DMS 273 (cell line): ENCODE data around the gene KCND2.

Experiments used
- DNase-seq: peaks from one replicate; lab custom pipeline; 2025; ENCODE audit not compliant: unreplicated experiment; lab: John Stamatoyannopoulos, UW

KCND2 gene

DNA sequence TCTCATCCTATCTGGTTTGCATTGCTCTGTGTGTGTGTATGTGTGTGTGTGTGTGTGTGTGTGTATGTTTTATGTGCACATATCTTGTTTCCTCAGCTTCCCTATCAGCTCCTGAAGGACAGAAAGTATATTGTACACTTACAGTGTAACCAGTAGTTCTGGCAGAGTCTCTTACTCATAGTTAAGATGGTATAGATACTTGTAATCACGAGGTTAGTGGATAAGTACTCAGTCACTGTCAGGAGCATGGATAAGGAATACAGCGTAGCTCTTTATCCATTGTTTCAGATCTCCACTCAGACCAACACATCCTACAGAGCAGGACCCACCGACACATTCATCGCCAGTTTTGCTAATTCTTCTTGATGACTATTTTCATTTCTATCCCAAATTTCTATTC, 309.9 kb downstream of the KCND2 start:
- DNase-seq = no peak

DNA sequence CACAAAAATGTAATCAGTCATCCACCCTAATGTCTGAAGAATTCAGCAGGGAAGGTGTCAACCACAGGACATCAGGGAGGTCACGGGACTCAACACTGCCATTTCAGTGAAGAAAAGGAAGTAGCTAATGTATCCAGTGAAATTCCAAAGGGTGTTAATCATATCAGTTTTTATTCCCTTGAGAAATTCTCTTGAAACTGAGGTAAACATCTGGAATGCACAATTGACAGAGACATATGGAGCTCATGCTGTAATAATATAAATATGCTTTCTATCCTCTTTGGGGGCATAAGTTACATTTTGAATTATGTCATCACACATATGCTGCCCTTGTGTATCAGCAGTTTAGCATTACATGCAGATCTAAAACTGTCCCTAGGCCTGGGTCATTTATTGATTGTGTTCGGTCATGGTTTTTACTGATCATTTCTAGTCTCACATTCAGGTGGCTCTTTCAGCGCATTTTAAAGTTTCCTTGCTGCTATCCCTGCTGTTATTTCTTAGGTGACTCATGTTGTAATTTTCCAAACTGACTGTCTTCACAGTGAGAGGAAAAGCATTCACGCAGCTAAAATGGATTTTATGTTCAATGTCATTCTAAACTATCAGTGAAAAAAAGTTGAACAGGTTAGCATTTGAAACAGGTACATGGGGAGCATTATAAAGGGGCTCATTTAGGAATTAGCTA, 311.1 kb downstream of the KCND2 start:
- DNase-seq = no peak

DNA sequence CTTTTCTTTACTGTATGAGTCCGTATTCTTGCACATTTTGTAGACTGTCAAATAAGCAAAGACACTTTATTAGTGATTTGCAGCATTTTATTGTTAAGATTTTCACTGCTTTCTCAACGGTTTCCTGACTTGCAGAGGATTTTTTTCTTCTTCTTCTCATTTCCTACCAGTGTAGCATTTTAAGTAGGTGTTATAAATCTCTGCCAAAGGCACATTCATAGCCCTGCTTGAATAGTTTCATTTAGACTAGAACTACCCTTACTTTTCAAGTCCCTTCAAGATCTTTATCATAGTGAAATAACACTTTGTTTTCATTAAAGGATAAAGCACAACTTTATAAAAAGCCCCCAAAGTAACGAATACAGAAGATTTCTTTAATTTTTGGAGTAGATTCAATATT, 313.6 kb downstream of the KCND2 start:
- no peak for DNase-seq

DNA sequence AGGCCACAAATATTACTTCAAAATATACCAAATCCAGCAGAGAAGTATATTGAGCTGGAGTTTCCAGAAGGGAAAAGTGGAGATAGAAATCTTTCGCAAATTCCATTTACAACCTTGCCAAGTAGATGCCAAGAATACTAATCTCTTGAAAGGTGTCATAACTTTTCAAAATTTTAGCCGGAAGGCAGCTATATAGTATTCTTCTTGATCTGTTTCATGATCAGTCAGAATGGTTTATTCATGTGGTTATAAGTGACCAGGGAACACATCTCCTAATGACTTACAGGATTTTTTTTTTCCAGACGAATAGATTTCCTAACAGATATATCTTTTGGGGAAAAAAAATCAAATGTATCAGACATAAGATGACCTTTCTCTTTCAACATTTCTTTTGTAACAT, 314.3 kb downstream of the KCND2 start:
- DNase-seq = no peak

DNA sequence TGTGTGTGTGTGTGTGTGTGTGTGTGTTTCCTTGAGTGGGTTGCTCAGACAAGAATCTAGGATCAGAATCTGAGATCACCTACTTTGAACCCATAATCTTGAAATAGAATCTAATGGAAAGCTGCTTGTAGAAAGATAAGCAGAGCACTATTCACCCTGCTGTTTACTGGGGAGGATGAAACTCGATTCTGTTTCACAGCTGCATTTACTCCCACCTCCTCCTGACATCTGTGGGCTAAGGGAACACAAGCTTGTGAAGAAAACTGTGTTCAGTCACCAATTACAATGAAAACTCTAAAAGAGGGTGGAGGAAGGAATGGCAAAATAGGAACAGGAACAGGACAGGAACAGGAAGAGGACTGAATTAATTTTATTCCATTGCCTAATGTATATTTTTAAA, 315.4 kb downstream of the KCND2 start:
- no peak for DNase-seq

DNA sequence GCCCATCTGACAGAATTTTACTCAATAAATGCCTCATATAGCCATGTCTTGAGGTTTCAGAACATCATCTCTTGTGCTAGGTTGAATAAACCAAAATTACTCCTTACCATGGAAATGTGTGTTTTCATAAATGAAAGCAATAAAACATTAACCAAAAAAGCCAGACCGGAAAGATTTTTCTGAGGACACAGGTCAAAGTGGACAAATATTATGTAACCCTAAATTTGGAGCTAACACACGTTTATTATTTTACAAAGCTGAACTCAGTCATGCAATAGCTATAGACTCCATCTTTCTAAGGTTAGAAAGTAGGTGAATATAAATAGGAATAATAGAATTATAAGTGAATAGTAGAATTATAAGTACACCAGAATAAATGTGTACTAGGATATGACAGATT, 315.9 kb downstream of the KCND2 start:
- DNase-seq = no peak

DNA sequence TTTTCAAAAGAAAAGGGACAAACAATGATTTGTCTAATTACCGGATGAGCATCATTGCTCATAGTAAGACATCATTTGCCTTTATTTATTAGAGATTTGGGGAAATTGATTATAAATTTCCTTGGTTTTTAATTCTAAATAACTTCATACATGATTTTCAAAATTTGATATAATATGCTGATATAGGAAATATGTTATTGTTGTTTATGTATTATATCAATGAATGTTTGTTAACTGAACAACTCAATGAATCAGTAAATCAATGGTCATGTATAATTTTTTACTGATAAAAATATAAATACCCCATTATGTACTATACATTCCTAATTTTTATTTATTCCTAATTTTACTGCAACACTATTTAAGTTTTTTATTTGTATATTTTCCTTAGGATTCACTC, 327.6 kb downstream of the KCND2 start:
- no peak for DNase-seq

DNA sequence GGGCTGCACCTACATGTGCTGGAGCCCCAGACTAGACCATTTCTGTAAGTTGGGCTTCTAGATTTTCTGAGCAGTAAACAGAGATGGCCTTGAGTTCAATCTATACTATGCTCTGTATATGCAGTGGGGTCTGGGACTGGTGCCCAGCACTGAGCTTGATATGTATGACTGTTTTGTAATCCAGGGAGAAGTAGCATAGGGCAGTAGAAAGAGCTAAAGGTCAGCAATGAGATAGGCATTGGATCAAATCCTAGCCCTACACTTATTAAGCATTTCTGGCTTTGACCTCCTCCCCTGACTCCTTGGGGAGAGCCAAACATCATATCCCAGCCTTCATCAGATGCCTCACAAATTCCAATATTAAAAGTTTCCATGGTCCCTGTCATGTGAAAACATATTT, 330.4 kb downstream of the KCND2 start:
- DNase-seq = no peak

DNA sequence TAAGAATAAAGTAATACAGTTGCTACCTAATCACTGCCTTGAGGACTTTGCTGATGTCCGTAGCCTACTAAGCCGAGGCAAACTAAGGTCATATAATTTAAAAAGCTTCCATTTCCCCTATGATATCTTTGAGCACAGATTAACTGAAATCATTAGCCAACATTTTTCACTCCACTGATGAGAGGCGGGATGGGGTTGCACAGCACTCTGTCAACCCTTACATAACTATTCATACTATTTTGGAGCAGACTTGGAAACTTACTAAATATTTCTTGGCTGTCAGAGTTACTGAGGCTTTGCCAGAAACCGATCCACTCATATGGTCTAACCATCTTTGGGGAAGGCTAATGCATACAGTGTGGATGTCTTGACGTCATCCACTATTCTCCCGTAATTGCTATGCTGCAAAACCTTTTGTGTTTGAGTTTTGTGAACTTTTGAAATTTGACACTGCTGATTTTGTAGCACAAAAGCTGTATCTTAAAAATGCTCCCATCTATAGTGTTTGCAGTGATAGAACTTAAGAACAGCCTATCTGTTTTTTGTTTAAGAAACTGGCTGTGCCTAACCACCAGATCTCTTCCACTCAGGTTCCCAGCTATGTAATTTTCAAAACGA, 336.3 kb downstream of the KCND2 start:
- no peak for DNase-seq

DNA sequence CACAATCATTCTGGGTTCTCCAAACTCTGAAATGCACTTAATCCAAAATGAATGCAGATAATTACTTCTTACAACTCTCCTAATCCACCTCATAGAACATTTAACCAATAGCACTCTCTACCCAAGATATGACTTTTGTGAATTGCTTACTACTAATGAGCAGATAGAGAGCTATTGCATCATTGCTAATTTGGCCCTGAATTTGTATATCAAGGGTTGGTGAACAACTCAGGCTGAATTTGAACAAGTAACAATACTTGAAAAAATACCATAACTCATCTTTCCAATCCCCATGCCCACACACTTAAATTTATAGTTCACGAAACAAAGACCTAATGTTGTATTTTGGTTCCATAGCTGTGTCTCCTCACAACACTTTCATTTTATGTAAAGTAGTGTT, 339.0 kb downstream of the KCND2 start:
- DNase-seq = no peak

DNA sequence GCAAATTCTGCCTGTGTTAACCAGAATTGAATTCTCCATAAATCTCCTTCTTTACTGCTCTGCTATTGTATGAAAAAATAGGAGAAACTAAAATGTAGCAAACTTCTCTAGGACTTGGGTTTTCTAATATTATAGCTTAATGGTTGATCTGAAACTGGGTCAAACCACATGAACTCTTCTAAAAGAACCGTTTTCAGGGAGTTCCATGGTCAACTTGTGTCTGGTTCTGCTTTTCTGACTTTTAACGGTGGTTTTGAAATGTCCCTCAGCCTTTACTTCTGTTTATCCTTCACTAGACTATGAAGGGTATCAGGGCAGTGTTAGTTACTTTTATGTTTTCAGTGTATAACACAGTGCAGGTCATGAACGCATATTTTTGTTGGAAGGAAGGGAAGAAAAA, 342.7 kb downstream of the KCND2 start:
- DNase-seq = no peak

DNA sequence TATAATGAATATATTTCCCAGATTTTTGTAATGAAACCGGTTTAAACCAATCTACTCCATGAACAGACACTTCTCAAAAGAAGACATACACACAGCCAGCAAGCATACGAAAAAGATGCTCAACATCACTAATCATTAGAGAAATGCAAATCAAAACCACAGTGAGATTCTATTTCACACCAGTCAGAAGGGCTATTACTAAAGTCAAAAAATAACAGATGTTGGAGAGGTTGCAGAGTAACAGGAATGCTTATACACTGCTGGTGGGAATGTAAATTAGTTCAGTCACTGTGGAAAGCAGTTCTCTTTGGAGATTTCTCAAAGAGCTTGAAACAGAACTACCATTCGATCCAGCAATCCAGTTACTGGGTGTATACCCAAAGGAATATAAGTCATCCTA, 344.3 kb downstream of the KCND2 start:
- no peak for DNase-seq

DNA sequence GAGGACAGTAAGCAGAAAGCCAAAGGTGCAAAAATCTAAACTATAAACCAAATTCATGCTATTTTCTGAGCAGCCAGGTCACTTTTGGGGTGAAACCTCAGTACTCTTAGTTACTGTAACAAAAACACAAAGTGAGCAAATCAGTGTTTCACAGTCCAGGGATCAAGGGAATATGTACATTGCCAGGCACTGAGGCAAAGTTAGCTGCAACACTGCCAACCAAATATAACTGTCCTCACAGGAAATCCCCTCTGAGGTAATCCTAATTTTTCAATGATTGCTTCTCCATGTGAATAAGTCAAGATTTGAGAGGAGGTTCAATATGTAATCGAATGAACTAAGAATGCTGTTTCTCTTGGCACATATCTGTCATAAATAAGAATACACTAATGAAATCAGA, 355.3 kb downstream of the KCND2 start:
- DNase-seq = no peak

DNA sequence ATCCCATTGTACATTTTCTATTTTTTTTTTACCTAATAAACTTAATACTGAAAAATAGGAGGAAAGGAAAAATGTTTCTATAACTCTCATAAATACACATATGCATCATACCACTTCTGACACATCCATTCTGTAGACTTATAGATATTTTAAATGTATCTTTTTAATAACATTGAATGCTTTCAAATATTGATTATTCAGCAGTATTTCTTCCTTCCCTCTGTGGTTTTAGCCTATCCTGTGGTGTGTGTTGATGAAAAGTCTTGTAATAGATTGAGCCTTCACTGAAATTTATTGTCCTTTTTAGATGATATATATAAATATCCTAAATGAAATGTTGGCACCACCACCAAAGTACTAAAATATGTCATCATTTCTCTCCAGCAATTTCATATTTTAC, 366.9 kb downstream of the KCND2 start:
- no peak for DNase-seq

DNA sequence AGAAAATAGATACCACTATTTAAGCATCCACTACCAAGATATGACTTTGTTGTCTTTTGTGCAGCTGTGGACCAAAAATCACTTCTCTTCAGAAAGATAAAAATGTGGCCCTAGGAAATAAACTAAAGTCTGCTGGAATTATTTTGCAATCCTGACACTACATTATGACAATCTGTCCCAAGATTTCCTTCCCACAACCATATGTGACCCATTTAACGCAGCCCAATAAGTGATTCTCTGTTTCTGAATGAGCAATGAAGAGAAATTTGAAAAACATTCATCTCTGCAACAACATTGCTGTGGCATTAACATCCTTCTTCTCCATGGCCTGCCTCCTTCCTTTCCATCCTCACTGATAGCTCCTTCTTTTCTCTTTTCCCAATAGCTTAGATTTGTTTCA, 373.0 kb downstream of the KCND2 start:
- no peak for DNase-seq

DNA sequence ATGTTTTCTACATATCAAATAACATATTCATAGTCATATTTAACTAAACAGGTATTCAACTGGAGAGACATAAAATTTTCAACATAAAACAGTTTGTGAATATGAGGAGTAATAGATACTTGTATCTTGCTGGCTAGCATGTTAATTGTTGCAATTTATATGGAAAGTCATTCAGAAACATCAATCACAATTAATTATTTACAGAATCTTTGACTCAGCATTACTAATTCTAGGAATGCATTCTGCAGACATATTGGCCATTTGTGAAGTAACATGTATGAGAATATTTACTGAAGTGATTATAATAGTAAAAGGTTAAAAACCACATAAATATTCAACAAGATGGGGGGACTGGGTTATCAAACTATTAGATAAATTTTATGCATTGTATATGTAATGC, 381.3 kb downstream of the KCND2 start:
- DNase-seq = no peak

DNA sequence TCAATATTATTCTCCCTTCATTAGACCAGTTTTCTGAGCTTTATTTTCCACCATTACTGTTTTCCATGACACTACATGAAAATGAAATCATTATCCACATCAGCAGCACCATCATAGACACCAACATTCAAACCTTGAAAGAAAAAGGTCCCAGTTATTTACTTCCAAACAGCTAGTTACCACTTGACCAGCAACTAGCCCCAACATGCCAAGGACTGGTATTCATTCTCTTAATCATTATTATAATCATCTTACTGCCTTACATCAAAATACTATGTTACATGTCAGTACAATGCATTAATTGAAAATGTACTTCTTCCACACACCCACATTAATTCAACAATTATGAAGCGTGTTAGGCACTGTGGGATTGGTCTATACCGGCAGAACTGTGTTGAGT, 385.5 kb downstream of the KCND2 start:
- DNase-seq = no peak

DNA sequence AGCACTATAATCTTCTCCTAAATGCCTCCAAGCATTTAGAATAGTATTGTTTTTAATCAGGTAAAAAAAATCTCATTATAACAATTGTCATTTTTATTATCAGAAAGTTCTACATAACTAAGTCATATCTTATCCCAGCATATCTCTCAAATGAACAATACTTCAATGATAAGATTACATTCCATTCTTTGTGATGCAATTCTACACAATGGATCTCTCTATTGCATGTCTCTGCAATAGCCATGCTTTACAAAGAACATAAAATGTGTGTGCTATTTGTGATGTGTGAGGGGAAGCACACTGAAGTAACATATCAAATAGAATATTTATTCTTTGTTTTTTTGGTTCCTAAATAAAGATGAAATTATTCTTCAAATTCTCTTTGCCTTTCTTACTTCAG, 389.3 kb downstream of the KCND2 start:
- DNase-seq = no peak

DNA sequence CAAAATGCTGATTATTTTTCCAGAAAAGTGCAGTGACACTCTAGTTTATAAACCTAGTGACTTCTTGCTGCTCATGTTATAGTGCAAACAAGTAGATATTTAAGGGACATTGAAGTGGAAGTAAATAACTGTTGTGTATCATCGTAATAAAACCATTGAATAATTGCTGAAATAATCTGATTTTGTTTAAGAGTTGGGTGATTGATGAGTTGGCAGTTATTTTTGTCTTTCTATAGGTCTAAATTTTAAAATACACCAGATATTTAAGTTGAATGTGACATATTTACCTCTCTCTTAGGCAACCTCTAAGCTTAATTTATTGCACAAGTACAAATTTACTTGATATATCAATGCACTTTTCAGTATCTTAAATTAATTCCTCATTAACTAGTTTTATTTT, 392.1 kb downstream of the KCND2 start:
- DNase-seq = no peak

DNA sequence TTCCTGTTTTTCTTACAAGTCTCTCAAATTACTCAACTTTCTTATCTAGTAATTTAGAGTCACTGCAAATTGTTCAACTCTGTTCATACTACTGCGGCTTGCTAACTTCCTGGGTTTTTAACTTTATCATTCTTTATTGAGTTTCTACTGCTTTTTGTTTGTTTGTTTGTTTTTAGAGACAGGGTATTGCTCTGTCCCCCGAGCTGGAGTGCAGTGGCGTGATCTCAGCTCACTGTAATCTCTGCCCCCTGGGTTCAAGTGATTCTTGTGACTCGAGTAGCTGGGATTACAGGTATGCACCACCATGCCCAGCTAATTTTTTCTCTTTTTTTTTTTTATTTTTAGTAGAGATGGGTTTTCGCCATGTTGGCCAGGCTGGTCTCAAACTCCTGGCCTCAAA, 402.1 kb downstream of the KCND2 start:
- DNase-seq = no peak

DNA sequence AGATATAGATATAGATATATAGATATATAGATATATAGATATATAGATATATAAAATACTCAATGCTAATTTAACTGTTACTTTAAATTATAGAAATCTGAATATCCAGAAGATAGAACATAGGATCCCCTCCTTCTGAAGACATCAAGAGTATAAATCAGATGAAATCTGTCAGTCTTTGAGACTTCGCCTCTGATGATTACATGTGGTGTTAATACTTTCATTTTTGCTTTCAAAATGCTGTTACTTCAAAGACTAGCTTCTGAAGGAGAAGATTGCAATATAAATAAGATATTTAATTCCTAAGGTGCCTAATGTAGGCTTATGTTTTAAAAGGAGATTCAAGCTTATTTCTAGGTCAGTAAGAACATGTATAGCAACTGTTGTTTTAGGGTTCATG, 404.6 kb downstream of the KCND2 start:
- no peak for DNase-seq

DNA sequence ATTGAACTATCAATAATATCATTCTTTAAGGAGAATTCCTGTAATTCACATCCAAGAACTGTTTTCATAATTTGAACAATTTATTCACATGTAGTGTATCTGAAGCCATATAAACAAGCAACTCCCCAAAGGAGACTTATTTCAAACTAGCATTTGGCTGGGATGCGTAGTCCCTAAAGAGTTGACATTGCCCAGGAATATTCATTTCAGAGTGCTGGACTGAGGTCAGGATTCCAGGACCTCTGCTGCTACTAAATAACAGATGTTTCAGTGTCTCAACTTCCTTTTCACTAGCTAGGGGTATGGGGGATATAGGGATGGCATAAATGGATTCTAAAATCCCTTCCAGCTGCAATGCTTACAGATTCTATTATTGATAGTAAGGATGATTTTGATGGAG, 408.0 kb downstream of the KCND2 start:
- DNase-seq = no peak

DNA sequence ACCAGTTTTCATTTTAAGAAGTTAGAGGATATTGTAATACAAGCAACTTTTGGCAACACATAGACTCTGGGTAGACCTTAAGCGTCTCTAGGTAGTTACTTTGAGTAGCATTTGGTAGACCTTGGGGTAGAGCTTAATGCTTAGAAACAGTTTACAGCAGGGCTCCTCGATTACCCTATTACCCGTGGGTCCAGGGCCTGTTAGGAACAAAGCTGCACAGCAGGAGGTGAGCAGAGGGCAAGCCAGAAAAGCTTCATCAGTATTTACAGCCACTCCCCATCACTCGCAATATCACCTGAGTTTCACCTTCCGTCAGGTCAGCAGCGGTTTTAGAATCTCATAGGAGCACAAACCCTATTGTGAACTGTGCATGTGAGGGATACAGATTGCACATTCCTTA, 411.5 kb downstream of the KCND2 start:
- DNase-seq = no peak
